Left lobe of liver (tissue), 2 donors: ENCODE results near the gene OPCML. TPM values are rescaled to one million over a fixed set of nuclear protein-coding genes. Genes with fewer than 3 reads are reported as not detected.

ENCODE experiments used
- ATAC-seq: fragments of 200-7000 bp; cut with Tn5 transposase; one replicate; pipeline ENCODE4 v1.9.1; 2020; ENCODE audit warnings: mild to moderate bottlenecking, moderate library complexity
- DNase-seq: peaks from one replicate; pipeline ENCODE4 v3.0.0-alpha.2; 2020; ENCODE audit warnings: low spot score
- total RNA-seq: library from RNA; stranded (reverse); gene quantifications from one replicate; pipeline ENCODE4 v1.2.1, GENCODE V29; 2021
- donor health status: DM: no; HTN: no; CAD: no; lungs with moderate emphysema.
- donor health status: DM: no; HTN: yes; CAD: no.

Gene OPCML
- total RNA-seq, 1 donor from 2014 or later = 0.05 TPM

GRCh38 chr11:133049244-133050019 is 482.9 kb downstream of the OPCML start:
- DNase-seq (no peak), ATAC-seq (no peak)

GRCh38 chr11:133048270-133048669 is 484.0 kb downstream of the OPCML start:
- DNase-seq (no peak), ATAC-seq (no peak)

- ATAC-seq = no peak
- DNase-seq = no peak
Observed at GRCh38 chr11:133047771-133048115, 484.6 kb downstream of the OPCML start.

- DNase-seq (no peak), ATAC-seq (no peak)
Observed at GRCh38 chr11:133047036-133047770, 485.1 kb downstream of the OPCML start.

- DNase-seq = no peak
- ATAC-seq = no peak
Observed at GRCh38 chr11:133046252-133046651, 486.0 kb downstream of the OPCML start.

GRCh38 chr11:133041928-133042882 is 490.1 kb downstream of the OPCML start:
- peak; percentile 47 for ATAC-seq
- no peak for DNase-seq

- ATAC-seq = no peak
Observed at GRCh38 chr11:133041181-133041580, 491.1 kb downstream of the OPCML start.

GRCh38 chr11:133040289-133040900 is 491.9 kb downstream of the OPCML start:
- ATAC-seq = no peak

More at GRCh38 chr11:133041181-133041580, 491.1 kb downstream of the OPCML start:
- DNase-seq = no peak

GRCh38 chr11:133038850-133039249 is 493.5 kb downstream of the OPCML start:
- DNase-seq = no peak
- ATAC-seq = no peak

More at GRCh38 chr11:133040289-133040900, 491.9 kb downstream of the OPCML start:
- no peak for DNase-seq

- no peak for ATAC-seq
- no peak for DNase-seq
Observed at GRCh38 chr11:133034929-133035328, 497.4 kb downstream of the OPCML start.

GRCh38 chr11:133029107-133029506 is 503.2 kb downstream of the OPCML start:
- no peak for ATAC-seq
- no peak for DNase-seq

GRCh38 chr11:133026952-133027351 is 505.3 kb downstream of the OPCML start:
- no peak for ATAC-seq
- no peak for DNase-seq

- no peak for DNase-seq
- ATAC-seq = no peak
Observed at GRCh38 chr11:133024301-133024700, 508.0 kb downstream of the OPCML start.

GRCh38 chr11:133023232-133023631 is 509.1 kb downstream of the OPCML start:
- no peak for ATAC-seq
- no peak for DNase-seq

GRCh38 chr11:133021553-133021952 is 510.7 kb downstream of the OPCML start:
- no peak for ATAC-seq

GRCh38 chr11:133020372-133020714 is 512.0 kb downstream of the OPCML start:
- DNase-seq (no peak), ATAC-seq (no peak)

More at GRCh38 chr11:133021553-133021952, 510.7 kb downstream of the OPCML start:
- no peak for DNase-seq

GRCh38 chr11:133019545-133020371 is 512.5 kb downstream of the OPCML start:
- no peak for ATAC-seq
- DNase-seq = no peak

GRCh38 chr11:133015457-133015856 is 516.8 kb downstream of the OPCML start:
- ATAC-seq = peak; percentile 57
- no peak for DNase-seq

GRCh38 chr11:133014337-133014736 is 518.0 kb downstream of the OPCML start:
- DNase-seq (no peak), ATAC-seq (no peak)

GRCh38 chr11:133012803-133013202 is 519.5 kb downstream of the OPCML start:
- peak; percentile 77 for ATAC-seq
- DNase-seq = peak; percentile 74
